Ascending aorta (tissue), 2 donors: ENCODE results near the gene CDH23. TPM values are rescaled to one million over a fixed set of nuclear protein-coding genes. Genes with fewer than 3 reads are reported as not detected.

Experiments
- DNase-seq, 2 donors: peaks; one replicate each; pipeline ENCODE4 v3.0.0-alpha.2; 2019; ENCODE audit warnings: low spot score in 2 of 2
- H3K27ac ChIP-seq, 2 donors: fragments of 200-600 bp; sonication (generic); one replicate each; pipeline ENCODE4 v1.5.1; 2016 to 2017; ENCODE audit warnings: mild to moderate bottlenecking in 1 of 2
- H3K27me3 ChIP-seq: fragments of 200-600 bp; sonication (generic); one replicate; pipeline ENCODE4 v1.5.1; 2017
- H3K36me3 ChIP-seq, 2 donors: fragments of 200-600 bp; sonication (generic); one replicate each; pipeline ENCODE4 v1.5.1; 2016
- H3K4me1 ChIP-seq, 2 donors: fragments of 200-600 bp; sonication (generic); one replicate each; pipeline ENCODE4 v1.5.1; 2016 to 2017; ENCODE audit warnings: mild to moderate bottlenecking in 1 of 2
- H3K4me3 ChIP-seq, 2 donors: fragments of 200-600 bp; sonication (generic); one replicate each; pipeline ENCODE4 v1.5.1; 2016 to 2017; ENCODE audit warnings: mild to moderate bottlenecking in 1 of 2
- H3K9me3 ChIP-seq, 2 donors: fragments of 200-600 bp; sonication (generic); one replicate each; pipeline ENCODE4 v1.5.1; 2016
- CTCF ChIP-seq, 3 experiments: fragments of 200-600 bp in 2 of 3; fragments of 450-650 bp in 1 of 3; sonication (generic) in 2 of 3; IDR thresholded peaks; one replicate each; pipeline ENCODE4 v1.5.1; 2016 to 2019; ENCODE audit warnings: antibody characterized with exemption in 3 of 3, mild to moderate bottlenecking in 1 of 3, moderate library complexity in 1 of 3
- intact Hi-C: fragments of 100-400 bp; cut with DNase I; formaldehyde crosslinking; loops from one replicate; pipeline ENCODE4 v1.15.1; 2023
- total RNA-seq: library from RNA; depleted of rRNA; stranded (reverse); fragments of >200 nt; gene quantifications from one replicate; pipeline ENCODE4 v1.1.0, GENCODE V29; 2016

The CDH23 gene
- total RNA-seq, 1 donor from 2014 or later, result 40.9 TPM

GRCh38 chr10:71653044-71653443 lies 256.3 kb downstream of the CDH23 start:
- H3K36me3 ChIP-seq, result no peaks in the 10 kb centered on the region
- H3K4me3 ChIP-seq, result no peak overlapping the region
- no peak overlapping the region for H3K27ac ChIP-seq
- H3K27me3 ChIP-seq, result no peaks in the 10 kb centered on the region
- H3K9me3 ChIP-seq, result no peaks in the 10 kb centered on the region
- no peak for DNase-seq
- H3K4me1 ChIP-seq, result no peaks in the 10 kb centered on the region
- intact Hi-C loops, result no loop called here
- TF ChIP-seq CTCF (IDR thresholded peaks at IDR 0.05), result no peak

GRCh38 chr10:71656220-71656619 lies 259.5 kb downstream of the CDH23 start:
- Histone ChIP-seq H3K4me3 (no peak overlapping the region), H3K4me1 (no peaks in the 10 kb centered on the region), H3K9me3 (no peaks in the 10 kb centered on the region), H3K36me3 (no peaks in the 10 kb centered on the region), H3K27ac (no peak overlapping the region), H3K27me3 (no peaks in the 10 kb centered on the region)
- TF ChIP-seq CTCF (IDR thresholded peaks at IDR 0.05), result no peak
- intact Hi-C loops, result no loop called here
- DNase-seq, result no peak

- Histone ChIP-seq H3K4me1 (no peaks in the 10 kb centered on the region), H3K27ac (no peak overlapping the region), H3K4me3 (no peak overlapping the region), H3K27me3 (no peaks in the 10 kb centered on the region), H3K9me3 (no peaks in the 10 kb centered on the region), H3K36me3 (no peaks in the 10 kb centered on the region)
- no peak for DNase-seq
- intact Hi-C loops, result no loop called here
- TF ChIP-seq CTCF (IDR thresholded peaks at IDR 0.05), result no peak
Observed at GRCh38 chr10:71657604-71658466, 261.1 kb downstream of the CDH23 start.

- no peak for TF ChIP-seq CTCF (IDR thresholded peaks at IDR 0.05)
- H3K4me3 ChIP-seq, result no peak overlapping the region
- no peaks in the 10 kb centered on the region for H3K9me3 ChIP-seq
- intact Hi-C loops, result no loop called here
- DNase-seq, result no peak
- no peaks in the 10 kb centered on the region for H3K27me3 ChIP-seq
- no peaks in the 10 kb centered on the region for H3K4me1 ChIP-seq
- no peaks in the 10 kb centered on the region for H3K36me3 ChIP-seq
- H3K27ac ChIP-seq, result no peak overlapping the region
Observed at GRCh38 chr10:71658467-71658745, 261.7 kb downstream of the CDH23 start.

GRCh38 chr10:71659111-71659634 lies 262.5 kb downstream of the CDH23 start:
- no peak for TF ChIP-seq CTCF (IDR thresholded peaks at IDR 0.05)
- Histone ChIP-seq H3K9me3 (no peaks in the 10 kb centered on the region), H3K4me3 (no peak overlapping the region), H3K27ac (no peak overlapping the region), H3K27me3 (no peaks in the 10 kb centered on the region), H3K36me3 (no peaks in the 10 kb centered on the region), H3K4me1 (no peaks in the 10 kb centered on the region)
- intact Hi-C loops, result no loop called here
- DNase-seq, result no peak
